Keratinocyte (primary cell): ENCODE data around the gene THAP10. TPM values are rescaled to one million over a fixed set of nuclear protein-coding genes. Genes with fewer than 3 reads are reported as not detected.

Source experiments
- DNase-seq: peaks from one replicate; pipeline ENCODE4 v3.0.0-alpha.2; 2011; ENCODE audit warnings: low read depth, missing footprints, low spot score
- FAIRE-seq: peaks from 2 replicates; lab custom pipeline; 2011; peaks lifted over from hg19 to GRCh38; lab: Jason Lieb, UNC
- H2AFZ ChIP-seq: 2 replicates; pipeline ENCODE4 v1.6.0; 2012; ENCODE audit warnings: low read length, control low read depth, inconsistent platforms; ENCODE audit not compliant: control insufficient read depth
- H3K27ac ChIP-seq: 2 replicates; pipeline ENCODE4 v1.5.1; 2011; ENCODE audit warnings: low read length; ENCODE audit not compliant: control insufficient read depth, insufficient read depth
- H3K27me3 ChIP-seq: 3 replicates; pipeline ENCODE4 v1.6.0; 2011; ENCODE audit warnings: low read length; ENCODE audit not compliant: control insufficient read depth, insufficient read depth; ENCODE audit errors: extremely low read depth
- H3K36me3 ChIP-seq, 2 experiments: 2 replicates in 1 of 2; 3 replicates in 1 of 2; pipeline ENCODE4 v1.5.1; 2011; ENCODE audit warnings: low read length in 2 of 2, mild to moderate bottlenecking in 1 of 2; ENCODE audit not compliant: control insufficient read depth in 2 of 2, insufficient read depth in 2 of 2; ENCODE audit errors: extremely low read depth in 1 of 2
- H3K4me1 ChIP-seq: 3 replicates; pipeline ENCODE4 v1.5.1; 2011; ENCODE audit warnings: low read length; ENCODE audit not compliant: control insufficient read depth, insufficient read depth; ENCODE audit errors: extremely low read depth
- H3K4me2 ChIP-seq: 3 replicates; pipeline ENCODE4 v1.6.0; 2011; ENCODE audit warnings: low read depth, low read length; ENCODE audit not compliant: control insufficient read depth, insufficient read depth; ENCODE audit errors: extremely low read depth
- H3K4me3 ChIP-seq, 3 experiments: fragments of 200-600 bp in 1 of 3; sonication (generic) in 1 of 3; 2 replicates in 2 of 3; 3 replicates in 1 of 3; pipeline ENCODE4 v1.5.1; 2011 to 2016; ENCODE audit warnings: low read length in 3 of 3, mild to moderate bottlenecking in 3 of 3, control low read depth in 2 of 3, inconsistent platforms in 1 of 3, low read depth in 1 of 3, mixed read lengths in 1 of 3, mixed run types in 1 of 3, moderate library complexity in 1 of 3; ENCODE audit not compliant: control insufficient read depth in 2 of 3, insufficient read depth in 2 of 3; ENCODE audit errors: extremely low read depth in 1 of 3
- H3K79me2 ChIP-seq: 2 replicates; pipeline ENCODE4 v1.6.0; 2012; ENCODE audit warnings: low read length; ENCODE audit not compliant: control insufficient read depth, insufficient read depth
- H3K9ac ChIP-seq: 3 replicates; pipeline ENCODE4 v1.6.0; 2011; ENCODE audit warnings: low read length; ENCODE audit not compliant: control insufficient read depth, insufficient read depth; ENCODE audit errors: extremely low read depth
- H3K9me1 ChIP-seq: 3 replicates; pipeline ENCODE4 v1.6.0; 2011; ENCODE audit warnings: low read length; ENCODE audit not compliant: control insufficient read depth, insufficient read depth; ENCODE audit errors: extremely low read depth
- H3K9me3 ChIP-seq: 2 replicates; pipeline ENCODE4 v1.5.1; 2012; ENCODE audit warnings: low read depth, low read length; ENCODE audit not compliant: control insufficient read depth
- H4K20me1 ChIP-seq: 3 replicates; pipeline ENCODE4 v1.6.0; 2011; ENCODE audit warnings: low read length; ENCODE audit not compliant: control insufficient read depth, insufficient read depth; ENCODE audit errors: extremely low read depth
- EZH2 ChIP-seq: IDR thresholded peaks from one replicate; pipeline ENCODE4 v1.6.1; 2012; ENCODE audit warnings: inconsistent platforms, mild to moderate bottlenecking, low read length, moderate library complexity
- dilution Hi-C: fragments of 300-500 bp; cut with MboI; formaldehyde crosslinking; loops from one replicate; pipeline ENCODE4 v1.7.0; 2020; ENCODE audit warnings: low sequenced_read_pairs; ENCODE audit not compliant: extremely low pct_ligation_motif_present
- polyA minus RNA-seq, 3 experiments: library from RNA; depleted of rRNA, polyadenylated mRNA; stranded (reverse); fragments of >200 nt; gene quantifications; 1 replicate in 1 of 3; 2 replicates in 1 of 3; 3 replicates in 1 of 3; pipeline ENCODE4 v1.2.3, GENCODE V29; 2011
- polyA plus RNA-seq, 5 experiments: library from polyadenylated mRNA; depleted of rRNA in 3 of 5; stranded (reverse) in 3 of 5; stranded (forward) in 1 of 5; unstranded in 1 of 5; fragments of >200 nt; gene quantifications; 1 replicate in 1 of 5; 2 replicates in 3 of 5; 3 replicates in 1 of 5; pipeline versions ENCODE4 v1.2.1 to v1.2.3, GENCODE V29; 2011 to 2012; ENCODE audit warnings: missing spikeins in 2 of 5, low read depth in 1 of 5, low replicate concordance in 1 of 5
- TF ChIP-seq, protein P1 (sequence below), 3 experiments: IDR thresholded peaks in 1 of 3; conservative IDR thresholded peaks in 1 of 3; optimal IDR thresholded peaks in 1 of 3; 2 replicates in 2 of 3; 3 replicates in 1 of 3; pipeline versions ENCODE3 to v1.5.1; 2011; ENCODE audit warnings: low read length in 3 of 3, mild to moderate bottlenecking in 3 of 3, moderate library complexity in 2 of 3, control low read depth in 1 of 3, inconsistent platforms in 1 of 3; ENCODE audit not compliant: insufficient read depth in 2 of 3; ENCODE audit errors: extremely low read depth in 1 of 3

THAP10 gene
- 1.8 to 3.1 TPM (median 2.5 TPM) in 3 replicates for polyA plus RNA-seq
- 2.4 TPM for polyA plus RNA-seq (2011; ENCODE audit: low read depth)
- polyA plus RNA-seq (2011; cell fraction: cytosol; rRNA removed) = 1.8 and 3.0 TPM in 2 replicates
- 1.5 and 1.7 TPM in 2 replicates for polyA plus RNA-seq (2011; cell fraction: nucleus; rRNA removed)
- 1.1 and 1.5 TPM in 2 replicates for polyA plus RNA-seq (2012; ENCODE audit: low replicate concordance)
- 0.16 to 1.2 TPM (median 0.69 TPM) in 3 replicates for polyA minus RNA-seq
- polyA minus RNA-seq (2011; cell fraction: cytosol; rRNA and poly(A)+ RNA removed) = 3.5 TPM
- 0.84 and 0.85 TPM in 2 replicates for polyA minus RNA-seq (2011; cell fraction: nucleus; rRNA and poly(A)+ RNA removed)

DNA sequence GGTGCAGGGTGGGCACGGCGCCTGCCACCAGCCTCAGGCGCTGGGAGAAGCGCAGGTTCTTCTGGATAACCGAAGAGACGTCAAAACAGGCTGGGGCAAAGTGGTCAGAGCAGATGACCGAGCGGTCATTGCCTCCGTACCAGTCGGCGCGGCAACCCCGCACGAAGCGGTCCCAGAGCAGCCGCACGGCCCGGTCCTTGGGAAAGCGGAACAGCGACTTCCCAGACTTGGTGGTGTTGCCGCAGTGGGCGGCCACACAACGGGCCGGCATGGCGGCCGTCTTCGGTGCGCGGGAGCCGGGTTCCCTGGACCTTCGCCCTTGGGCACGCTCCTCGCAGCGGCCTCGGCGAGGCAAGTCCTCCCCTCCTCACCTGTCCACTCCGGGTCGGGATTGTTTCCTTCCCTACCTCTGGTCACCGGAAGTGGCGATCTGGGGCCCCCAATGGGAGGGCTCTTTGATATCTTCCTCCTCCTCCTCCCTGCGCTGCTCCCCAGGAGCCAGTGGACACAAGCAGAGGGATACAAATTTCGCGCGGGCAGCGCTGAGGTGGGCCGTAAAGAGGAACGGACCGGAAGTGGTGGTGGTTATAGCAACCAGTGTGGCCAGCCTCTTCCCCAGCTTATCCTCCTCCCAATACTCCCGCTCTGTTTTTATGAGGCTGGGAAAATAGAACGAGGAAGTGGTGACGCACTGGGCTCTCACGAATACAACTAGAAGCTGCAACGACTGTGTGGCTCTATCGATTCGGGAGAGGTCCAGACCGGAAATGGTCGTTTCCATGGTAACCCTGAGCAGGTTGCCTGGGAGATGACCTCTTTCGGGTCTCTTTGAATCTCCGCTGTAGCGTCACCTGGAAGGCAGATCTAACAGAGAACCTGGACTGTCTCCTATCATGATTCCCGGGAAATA lies at the start of gene THAP10, which contains the start of gene LRRC49:
THAP10 (minus strand) TSS at position 432 of the 910 bp plus-strand sequence; CDS start at position 271, 161 bp downstream.
LRRC49 (plus strand) TSS at position 825 of the 910 bp plus-strand sequence; CDS start at position 894, 69 bp downstream.
- no peak for TF ChIP-seq EZH2
- TF ChIP-seq, protein P1, sequence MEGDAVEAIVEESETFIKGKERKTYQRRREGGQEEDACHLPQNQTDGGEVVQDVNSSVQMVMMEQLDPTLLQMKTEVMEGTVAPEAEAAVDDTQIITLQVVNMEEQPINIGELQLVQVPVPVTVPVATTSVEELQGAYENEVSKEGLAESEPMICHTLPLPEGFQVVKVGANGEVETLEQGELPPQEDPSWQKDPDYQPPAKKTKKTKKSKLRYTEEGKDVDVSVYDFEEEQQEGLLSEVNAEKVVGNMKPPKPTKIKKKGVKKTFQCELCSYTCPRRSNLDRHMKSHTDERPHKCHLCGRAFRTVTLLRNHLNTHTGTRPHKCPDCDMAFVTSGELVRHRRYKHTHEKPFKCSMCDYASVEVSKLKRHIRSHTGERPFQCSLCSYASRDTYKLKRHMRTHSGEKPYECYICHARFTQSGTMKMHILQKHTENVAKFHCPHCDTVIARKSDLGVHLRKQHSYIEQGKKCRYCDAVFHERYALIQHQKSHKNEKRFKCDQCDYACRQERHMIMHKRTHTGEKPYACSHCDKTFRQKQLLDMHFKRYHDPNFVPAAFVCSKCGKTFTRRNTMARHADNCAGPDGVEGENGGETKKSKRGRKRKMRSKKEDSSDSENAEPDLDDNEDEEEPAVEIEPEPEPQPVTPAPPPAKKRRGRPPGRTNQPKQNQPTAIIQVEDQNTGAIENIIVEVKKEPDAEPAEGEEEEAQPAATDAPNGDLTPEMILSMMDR (optimal IDR thresholded peaks at IDR 0.05 in 1 of 3, IDR thresholded peaks at IDR 0.05 in 1 of 3, conservative IDR thresholded peaks at IDR 0.05 in 1 of 3; ENCODE audit: extremely low read depth in 1 of 3, insufficient read depth in 2 of 3, low read length in 3 of 3) = no peak
- FAIRE-seq = peak; percentile 93
- peak; percentile 58 for DNase-seq

DNA sequence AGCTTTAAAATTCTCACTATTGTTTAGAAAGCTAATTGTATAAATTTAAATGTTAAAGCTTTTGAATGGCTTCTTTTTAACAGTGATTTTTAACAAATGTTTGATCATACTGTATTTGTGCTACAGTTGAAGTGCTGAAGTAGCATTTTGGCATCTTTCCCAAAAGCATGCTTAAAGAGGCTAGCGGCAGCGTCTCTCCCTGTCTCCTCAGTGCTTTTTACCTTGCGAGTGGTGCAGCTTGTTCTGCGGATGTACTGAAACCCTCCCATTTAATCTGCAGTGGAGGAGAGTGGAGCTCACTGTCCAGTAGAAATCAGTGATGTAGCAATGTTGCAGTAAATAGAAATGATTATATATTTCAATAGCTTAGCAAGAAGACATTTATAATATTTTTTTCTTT lies 44.1 kb upstream of the THAP10 start:
- dilution Hi-C loops = no loop called here
- Histone ChIP-seq H4K20me1 (no peaks in the 10 kb centered on the region), H2AFZ (no peak overlapping the region), H3K9ac (no peak overlapping the region), H3K9me1 (no peaks in the 10 kb centered on the region), H3K36me3 (no peaks in the 10 kb centered on the region), H3K9me3 (no peaks in the 10 kb centered on the region), H3K4me3 (no peak overlapping the region), H3K27me3 (no peaks in the 10 kb centered on the region), H3K79me2 (no peaks in the 10 kb centered on the region), H3K4me1 (no peaks in the 10 kb centered on the region), H3K27ac (no peak overlapping the region), H3K4me2 (no peak overlapping the region)
- FAIRE-seq (peak; percentile 48), DNase-seq (no peak)
- TF ChIP-seq, protein P1 (optimal IDR thresholded peaks at IDR 0.05 in 1 of 3, IDR thresholded peaks at IDR 0.05 in 1 of 3, conservative IDR thresholded peaks at IDR 0.05 in 1 of 3; ENCODE audit: extremely low read depth in 1 of 3, insufficient read depth in 2 of 3, low read length in 3 of 3) = no peak
- no peak for TF ChIP-seq EZH2

More for the DNA sequence above, at the start of gene THAP10, which contains the start of gene LRRC49:
- H3K4me3 ChIP-seq = peak within 1 kb of the TSS; percentile 89 to 99 (median 94)
- H3K9me1 ChIP-seq = peaks cover 2% of the 10 kb centered on the region
- H3K36me3 ChIP-seq = no peaks in the 10 kb centered on the region
- peak within 1 kb of the TSS; percentile 99 for H2AFZ ChIP-seq
- peak within 1 kb of the TSS; percentile 98 for H3K4me2 ChIP-seq
- H3K27ac ChIP-seq = peak within 1 kb of the TSS; percentile 84
- no peaks in the 10 kb centered on the region for H4K20me1 ChIP-seq
- no peaks in the 10 kb centered on the region for H3K9me3 ChIP-seq
- peak within 1 kb of the TSS; percentile 80 for H3K9ac ChIP-seq
- dilution Hi-C loops = no loop called here
- peaks cover 18% of the 10 kb centered on the region for H3K79me2 ChIP-seq
- H3K4me1 ChIP-seq = peaks cover 23% of the 10 kb centered on the region
- H3K27me3 ChIP-seq = no peaks in the 10 kb centered on the region
